Chondrocyte (in vitro differentiated cells): ENCODE data around the gene PLCD4. TPM values are rescaled to one million over a fixed set of nuclear protein-coding genes. Genes with fewer than 3 reads are reported as not detected.

ENCODE experiments used
- DNase-seq: peaks from one replicate; pipeline ENCODE4 v3.0.0; 2021; ENCODE audit warnings: mixed read lengths, low spot score
- H3K27ac Mint-ChIP-seq: one replicate; pipeline ENCODE4 v1.8.0; 2021; ENCODE audit warnings: mild to moderate bottlenecking, moderate library complexity, mixed read lengths; ENCODE audit not compliant: unreplicated experiment
- H3K27me3 Mint-ChIP-seq: 2 replicates; pipeline ENCODE4 v1.8.0; 2021; ENCODE audit warnings: low read depth, mixed read lengths
- H3K36me3 Mint-ChIP-seq: 2 replicates; pipeline ENCODE4 v1.8.0; 2021; ENCODE audit warnings: low read depth, mixed read lengths
- H3K4me1 Mint-ChIP-seq: 2 replicates; pipeline ENCODE4 v1.8.0; 2021; ENCODE audit warnings: low read depth, mild to moderate bottlenecking, mixed read lengths
- H3K4me3 Mint-ChIP-seq: one replicate; pipeline ENCODE4 v1.8.0; 2021; ENCODE audit warnings: mild to moderate bottlenecking, moderate library complexity, mixed read lengths; ENCODE audit not compliant: unreplicated experiment
- H3K9me3 Mint-ChIP-seq: 2 replicates; pipeline ENCODE4 v1.8.0; 2021; ENCODE audit warnings: low read depth, mixed read lengths
- long read RNA-seq: library from polyadenylated mRNA; stranded (forward); transcript quantifications from one replicate; pipeline ENCODE4 v2.0.0, GENCODE V29; 2021
- total RNA-seq: library from RNA; stranded (reverse); gene quantifications from 3 replicates; pipeline ENCODE4 v1.2.1, GENCODE V29; 2021
- TF ChIP-seq, protein P1 (sequence below): fragments of 200-600 bp; sonication (generic); IDR thresholded peaks from 2 replicates; pipeline ENCODE4 v1.5.0; 2021; ENCODE audit warnings: antibody characterized with exemption, mild to moderate bottlenecking, moderate library complexity

PLCD4 gene
- total RNA-seq = 4.1 to 8.6 TPM (median 5.0 TPM) in 3 replicates
- long read RNA-seq, partial matches to known transcripts = 2 of 10 reads
- long read RNA-seq, other reads (novel, unspliced or antisense) = 6 of 10 reads

DNA sequence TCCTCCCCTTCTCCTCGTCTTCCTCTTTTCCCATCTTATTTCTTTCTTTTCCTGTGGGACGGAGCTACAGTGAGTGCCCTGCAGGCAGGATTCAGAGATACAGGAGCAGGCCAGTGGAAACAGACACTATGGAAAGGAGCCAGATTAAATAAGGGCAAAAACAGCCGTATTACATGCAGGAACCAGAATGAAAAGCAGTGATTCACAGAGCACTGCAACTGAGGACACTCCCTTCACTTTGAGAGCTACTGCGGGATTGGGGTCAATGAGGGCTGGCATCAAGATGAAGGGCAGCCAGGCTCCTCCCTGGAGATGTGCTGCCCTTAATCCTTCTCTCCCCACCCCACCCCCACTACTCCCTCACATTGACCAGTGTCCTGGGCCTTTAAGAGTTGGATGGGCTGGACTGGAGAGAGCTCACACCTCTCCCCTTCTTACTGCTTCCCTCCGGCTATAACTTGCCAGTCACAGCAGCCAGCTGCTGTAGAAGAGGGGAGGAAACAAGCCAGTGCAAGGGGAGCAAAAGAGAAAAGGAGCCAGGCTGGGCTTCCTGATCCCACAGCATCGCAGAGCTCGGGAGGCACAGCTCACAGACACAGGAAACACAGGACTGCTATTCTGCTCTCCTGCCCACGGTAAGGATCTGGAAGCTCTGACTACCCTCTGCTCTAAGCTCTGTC, at the start of gene PLCD4:
PLCD4 (plus strand) TSS at position 464 of the 680 bp plus-strand sequence. CDS start 7,841 bp downstream, outside the sequence.
- peaks cover 38% of the 10 kb centered on the region for H3K4me1 Mint-ChIP-seq
- no peaks in the 10 kb centered on the region for H3K27me3 Mint-ChIP-seq
- TF ChIP-seq, protein P1, sequence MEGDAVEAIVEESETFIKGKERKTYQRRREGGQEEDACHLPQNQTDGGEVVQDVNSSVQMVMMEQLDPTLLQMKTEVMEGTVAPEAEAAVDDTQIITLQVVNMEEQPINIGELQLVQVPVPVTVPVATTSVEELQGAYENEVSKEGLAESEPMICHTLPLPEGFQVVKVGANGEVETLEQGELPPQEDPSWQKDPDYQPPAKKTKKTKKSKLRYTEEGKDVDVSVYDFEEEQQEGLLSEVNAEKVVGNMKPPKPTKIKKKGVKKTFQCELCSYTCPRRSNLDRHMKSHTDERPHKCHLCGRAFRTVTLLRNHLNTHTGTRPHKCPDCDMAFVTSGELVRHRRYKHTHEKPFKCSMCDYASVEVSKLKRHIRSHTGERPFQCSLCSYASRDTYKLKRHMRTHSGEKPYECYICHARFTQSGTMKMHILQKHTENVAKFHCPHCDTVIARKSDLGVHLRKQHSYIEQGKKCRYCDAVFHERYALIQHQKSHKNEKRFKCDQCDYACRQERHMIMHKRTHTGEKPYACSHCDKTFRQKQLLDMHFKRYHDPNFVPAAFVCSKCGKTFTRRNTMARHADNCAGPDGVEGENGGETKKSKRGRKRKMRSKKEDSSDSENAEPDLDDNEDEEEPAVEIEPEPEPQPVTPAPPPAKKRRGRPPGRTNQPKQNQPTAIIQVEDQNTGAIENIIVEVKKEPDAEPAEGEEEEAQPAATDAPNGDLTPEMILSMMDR = peak; percentile 58
- no peaks in the 10 kb centered on the region for H3K36me3 Mint-ChIP-seq
- H3K9me3 Mint-ChIP-seq = no peaks in the 10 kb centered on the region
- no peak for DNase-seq
- H3K27ac Mint-ChIP-seq = peak within 1 kb of the TSS; percentile 87
- H3K4me3 Mint-ChIP-seq = peak within 1 kb of the TSS; percentile 67

DNA sequence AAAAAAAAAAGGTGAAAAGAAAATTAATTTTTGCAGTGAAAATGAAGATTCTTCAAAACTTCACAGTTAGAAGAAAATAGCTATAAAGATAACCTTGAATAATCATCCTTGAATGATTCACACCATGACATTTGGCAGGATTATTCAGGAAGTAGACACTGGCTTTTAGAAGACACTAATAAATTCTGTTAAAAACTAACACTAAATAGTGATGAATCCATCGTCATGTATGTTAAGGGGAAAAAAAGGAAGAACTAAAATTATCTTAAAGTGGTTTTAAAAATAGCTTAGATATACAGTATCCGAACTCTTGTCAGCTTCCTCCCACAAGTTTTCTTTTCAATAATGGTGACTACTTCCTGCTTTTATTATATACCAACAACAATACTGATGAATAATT, 49.8 kb upstream of the PLCD4 start:
- Mint-ChIP-seq H3K4me3 (no peak overlapping the region), H3K9me3 (no peaks in the 10 kb centered on the region), H3K4me1 (peaks cover 4% of the 10 kb centered on the region), H3K27me3 (no peaks in the 10 kb centered on the region), H3K27ac (no peak overlapping the region), H3K36me3 (peaks cover 15% of the 10 kb centered on the region)
- TF ChIP-seq, protein P1 = no peak
- no peak for DNase-seq

GRCh38 chr2:218558986-218559385, 48.7 kb upstream of the PLCD4 start:
- TF ChIP-seq, protein P1 = no peak
- H3K27me3 Mint-ChIP-seq = no peaks in the 10 kb centered on the region
- no peak overlapping the region for H3K4me3 Mint-ChIP-seq
- no peak overlapping the region for H3K27ac Mint-ChIP-seq
- no peaks in the 10 kb centered on the region for H3K9me3 Mint-ChIP-seq
- H3K4me1 Mint-ChIP-seq = peaks cover 4% of the 10 kb centered on the region
- peaks cover 11% of the 10 kb centered on the region for H3K36me3 Mint-ChIP-seq
- no peak for DNase-seq

DNA sequence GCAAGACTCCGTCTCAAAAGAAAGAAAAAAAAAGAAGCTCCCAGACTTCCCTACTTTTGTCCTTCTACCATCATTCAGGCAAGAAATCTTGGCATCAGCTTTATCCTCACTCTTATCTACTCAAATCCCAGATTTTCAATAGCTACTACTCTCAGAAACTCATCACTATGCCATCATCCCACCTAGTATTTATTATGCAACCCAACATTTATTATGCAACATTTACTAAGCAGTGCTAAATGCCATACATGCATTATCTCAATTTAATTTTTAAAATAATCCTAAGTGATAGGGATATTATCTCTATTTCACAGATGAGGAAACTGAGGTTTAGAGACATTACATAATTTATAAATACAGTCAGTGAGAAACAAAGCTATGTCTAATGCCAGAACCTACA, 43.6 kb upstream of the PLCD4 start:
- Mint-ChIP-seq H3K4me3 (no peak overlapping the region), H3K27me3 (no peaks in the 10 kb centered on the region), H3K4me1 (peaks cover 13% of the 10 kb centered on the region), H3K27ac (peak overlapping the region; percentile 27), H3K36me3 (peaks cover 7% of the 10 kb centered on the region), H3K9me3 (no peaks in the 10 kb centered on the region)
- DNase-seq = no peak
- TF ChIP-seq, protein P1 = no peak

DNA sequence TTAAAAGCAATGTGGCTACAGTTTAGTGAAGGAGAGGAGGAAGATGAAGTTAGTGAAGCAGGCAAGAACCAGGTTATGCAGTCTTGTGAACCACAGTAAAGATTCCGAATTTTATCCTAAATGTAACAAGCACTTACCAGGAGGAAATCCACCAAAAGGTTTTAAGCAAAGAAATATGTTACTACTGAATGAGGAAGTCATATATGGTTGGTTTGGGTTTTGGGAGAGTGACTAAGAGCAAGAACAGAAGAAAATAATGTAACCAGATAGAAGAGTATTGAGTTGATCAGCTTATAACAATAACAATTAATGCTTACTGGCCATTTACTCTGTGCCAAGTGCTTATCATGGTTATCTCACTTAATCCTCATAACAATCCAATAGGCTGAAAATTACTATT, 41.4 kb upstream of the PLCD4 start:
- Mint-ChIP-seq H3K9me3 (no peaks in the 10 kb centered on the region), H3K4me1 (peaks cover 32% of the 10 kb centered on the region)

More for the DNA sequence above, 41.4 kb upstream of the PLCD4 start:
- TF ChIP-seq, protein P1 = no peak
- no peak overlapping the region for H3K4me3 Mint-ChIP-seq
- H3K27me3 Mint-ChIP-seq = no peaks in the 10 kb centered on the region
- peaks cover 5% of the 10 kb centered on the region for H3K36me3 Mint-ChIP-seq
- DNase-seq = no peak
- peak overlapping the region; percentile 14 for H3K27ac Mint-ChIP-seq
